ENCODE results near the gene ZBTB3. TPM values are rescaled to one million over a fixed set of nuclear protein-coding genes. Genes with fewer than 3 reads are reported as not detected.
A peak's percentile ranks its signal among the peaks of the same experiment; 100 is the strongest.

The ZBTB3 gene
- total RNA-seq, 2 experiments from 2014 or later = 2.3 to 3.5 TPM

- H3K4me1 Mint-ChIP-seq (ENCODE audit: low read depth) = peaks cover 69% of the 10 kb centered on the region
- ChIA-PET CTCF (interaction anchor here (0.8 to 8.3 kb wide), 6 partner anchors 11 to 153 kb away, joined by 3 to 44 read pairs (median 8); partner anchors contain the start of genes POLR2G, SLC3A2, TMEM179B and ZBTB3), POLR2A (interaction anchor here (0.6 to 7.9 kb wide), 37 partner anchors 18 to 1589 kb away, joined by 3 to 228 read pairs (median 12); partner anchors contain the start of genes B3GAT3, BSCL2, C11orf98 and CSKMT)
- peak within 1 kb of the TSS; percentile 98 for H3K27ac Mint-ChIP-seq
- peak; percentile 37 for ATAC-seq (ENCODE audit: poor library complexity)
- Histone ChIP-seq H3K4me1 (ENCODE audit: insufficient read depth, low read length) (peaks cover 55% of the 10 kb centered on the region), H3K36me3 (ENCODE audit: insufficient read depth, low read length) (peaks cover 25% of the 10 kb centered on the region), H3K27ac (ENCODE audit: low read depth in 1 of 2, low read length in 2 of 2) (peak within 1 kb of the TSS; percentile 93 to 97), H3K27me3 (ENCODE audit: control insufficient read depth in 1 of 2, insufficient read depth in 2 of 2, low read length in 2 of 2) (no peaks in the 10 kb centered on the region), H3K4me3 (ENCODE audit: low read length) (peak within 1 kb of the TSS; percentile 65), H3K9me3 (ENCODE audit: control insufficient read depth in 1 of 2, insufficient read depth in 1 of 2, low read length in 2 of 2) (no peaks in the 10 kb centered on the region)
- no peaks in the 10 kb centered on the region for H3K27me3 Mint-ChIP-seq
- intact Hi-C loops (cut with DNase I, micrococcal nuclease) = loop anchor here (1.0 to 5.0 kb wide), 9 partner anchors 25 to 134 kb away; partner anchors contain the start of genes TAF6L (in 2 of the 2), NXF1 (in 1 of the 2) and ZBTB3 (in 1 of the 2)
- no peaks in the 10 kb centered on the region for H3K9me3 Mint-ChIP-seq
- DNase-seq = peak; percentile 70 to 92 (median 81)
- peaks cover 73% of the 10 kb centered on the region for H3K36me3 Mint-ChIP-seq (ENCODE audit: low read depth)
- TF ChIP-seq CTCF (IDR thresholded peaks at IDR 0.05) = no peak
- H3K4me3 Mint-ChIP-seq = peak within 1 kb of the TSS; percentile 93
Measured at GRCh38 chr11:62728171-62728988, 25.6 kb downstream of the ZBTB3 start, which contains the start of gene TTC9C. TTC9C (plus strand) TSS chr11:62728486; CDS start chr11:62728849, 363 bp downstream.

GRCh38 chr11:62727872-62728170 is 26.1 kb downstream of the ZBTB3 start:
- ChIA-PET CTCF (interaction anchor here (0.7 to 8.3 kb wide), 5 partner anchors 18 to 154 kb away, joined by 3 to 44 read pairs (median 12); partner anchors contain the start of genes SLC3A2, TMEM179B and ZBTB3), POLR2A (interaction anchor here (0.6 to 7.9 kb wide), 50 partner anchors 9 to 1590 kb away, joined by 3 to 228 read pairs (median 6); partner anchors contain the start of genes B3GAT3, BSCL2, C11orf98 and CSKMT)
- H3K9me3 ChIP-seq (ENCODE audit: control insufficient read depth in 1 of 2, insufficient read depth in 1 of 2, low read length in 2 of 2) = no peaks in the 10 kb centered on the region
- ATAC-seq (ENCODE audit: poor library complexity) (peak; percentile 56), DNase-seq (peak; percentile 63 to 97 (median 74))
- Mint-ChIP-seq H3K4me1 (ENCODE audit: low read depth) (peaks cover 69% of the 10 kb centered on the region), H3K4me3 (peak overlapping the region; percentile 93), H3K9me3 (no peaks in the 10 kb centered on the region), H3K27me3 (no peaks in the 10 kb centered on the region), H3K27ac (peak overlapping the region; percentile 98), H3K36me3 (ENCODE audit: low read depth) (peaks cover 73% of the 10 kb centered on the region)
- peaks cover 25% of the 10 kb centered on the region for H3K36me3 ChIP-seq (ENCODE audit: insufficient read depth, low read length)
- peaks cover 58% of the 10 kb centered on the region for H3K4me1 ChIP-seq (ENCODE audit: insufficient read depth, low read length)
- H3K4me3 ChIP-seq (ENCODE audit: low read length) = peak overlapping the region; percentile 65
- TF ChIP-seq CTCF (IDR thresholded peaks at IDR 0.05) = no peak
- peak overlapping the region; percentile 93 to 97 for H3K27ac ChIP-seq (ENCODE audit: low read depth in 1 of 2, low read length in 2 of 2)
- H3K27me3 ChIP-seq (ENCODE audit: control insufficient read depth in 1 of 2, insufficient read depth in 2 of 2, low read length in 2 of 2) = no peaks in the 10 kb centered on the region
- intact Hi-C loops (cut with DNase I, micrococcal nuclease) = loop anchor here (1.0 to 5.0 kb wide), 11 partner anchors 19 to 135 kb away; partner anchors contain the start of genes TAF6L (in 2 of the 2), LBHD1 (in 1 of the 2), NXF1 (in 1 of the 2) and ZBTB3 (in 1 of the 2)

- Histone ChIP-seq H3K4me1 (ENCODE audit: insufficient read depth, low read length) (peaks cover 54% of the 10 kb centered on the region), H3K27ac (ENCODE audit: low read depth in 1 of 2, low read length in 2 of 2) (peak within 1 kb of the TSS; percentile 93 to 97), H3K4me3 (ENCODE audit: low read length) (peak within 1 kb of the TSS; percentile 65), H3K36me3 (ENCODE audit: insufficient read depth, low read length) (peaks cover 30% of the 10 kb centered on the region), H3K9me3 (ENCODE audit: control insufficient read depth in 1 of 2, insufficient read depth in 1 of 2, low read length in 2 of 2) (no peaks in the 10 kb centered on the region), H3K27me3 (ENCODE audit: control insufficient read depth in 1 of 2, insufficient read depth in 2 of 2, low read length in 2 of 2) (no peaks in the 10 kb centered on the region)
- ATAC-seq (ENCODE audit: poor library complexity) = peak; percentile 80
- no peaks in the 10 kb centered on the region for H3K9me3 Mint-ChIP-seq
- peaks cover 72% of the 10 kb centered on the region for H3K4me1 Mint-ChIP-seq (ENCODE audit: low read depth)
- intact Hi-C loops (cut with DNase I, micrococcal nuclease) = loop anchor here in 1 of 2 experiments (1.0 to 5.0 kb wide), 4 partner anchors 18 to 115 kb away; partner anchors contain the start of genes LBHD1 and TAF6L
- H3K27me3 Mint-ChIP-seq = no peaks in the 10 kb centered on the region
- peaks cover 76% of the 10 kb centered on the region for H3K36me3 Mint-ChIP-seq (ENCODE audit: low read depth)
- peak within 1 kb of the TSS; percentile 98 for H3K27ac Mint-ChIP-seq
- POLR2A ChIA-PET = interaction anchor here (0.6 to 7.9 kb wide), 51 partner anchors 8 to 1590 kb away, joined by 3 to 228 read pairs (median 6); partner anchors contain the start of genes B3GAT3, BSCL2, C11orf98 and CSKMT
- no peak for TF ChIP-seq CTCF (IDR thresholded peaks at IDR 0.05)
- DNase-seq = peak; percentile 96 to 100 (median 98)
- H3K4me3 Mint-ChIP-seq = peak within 1 kb of the TSS; percentile 93
- CTCF ChIA-PET = interaction anchor here (0.5 to 8.3 kb wide), 6 partner anchors 18 to 154 kb away, joined by 3 to 44 read pairs (median 8); partner anchors contain the start of genes SLC3A2, TMEM179B and ZBTB3
Measured at GRCh38 chr11:62727165-62727871, 26.6 kb downstream of the ZBTB3 start, which contains the start of gene HNRNPUL2. HNRNPUL2 (minus strand) TSS chr11:62727457; CDS start chr11:62727156, 301 bp downstream.

All from CD4-positive, alpha-beta T cell (primary cell).